Measurements from ENCODE around the gene CTAGE6.
"Not testable (repeated sequence)": the region's sequence is repeated elsewhere in the genome, so short reads cannot be mapped to it uniquely, and the experiment has no call there.

Gene CTAGE6

GRCh38 chr7:143735962-143736361 is 21.5 kb downstream of the CTAGE6 start:
- H3K36me3 Mint-ChIP-seq, result no peaks in the 10 kb centered on the region
- H3K4me3 Mint-ChIP-seq, result no peak overlapping the region
- H3K4me1 Mint-ChIP-seq, result peaks cover 5% of the 10 kb centered on the region
- ATAC-seq, result no peak
- no peaks in the 10 kb centered on the region for H3K27me3 Mint-ChIP-seq
- no peaks in the 10 kb centered on the region for H3K9me3 Mint-ChIP-seq
- H3K27ac Mint-ChIP-seq, result no peak overlapping the region

- Mint-ChIP-seq H3K9me3 (no peaks in the 10 kb centered on the region), H3K27me3 (no peaks in the 10 kb centered on the region), H3K4me1 (peaks cover 5% of the 10 kb centered on the region), H3K4me3 (no peak overlapping the region), H3K36me3 (peaks cover 12% of the 10 kb centered on the region), H3K27ac (no peak overlapping the region)
- no peak for ATAC-seq
Measured at GRCh38 chr7:143733876-143734275, 23.6 kb downstream of the CTAGE6 start.

- Mint-ChIP-seq H3K27me3 (no peaks in the 10 kb centered on the region), H3K9me3 (no peaks in the 10 kb centered on the region), H3K27ac (no peak overlapping the region), H3K4me3 (no peak overlapping the region), H3K36me3 (peaks cover 12% of the 10 kb centered on the region), H3K4me1 (no peaks in the 10 kb centered on the region)
- no peak for ATAC-seq
Measured at GRCh38 chr7:143728333-143728862, 29.1 kb downstream of the CTAGE6 start.

GRCh38 chr7:143727561-143727960 is 29.9 kb downstream of the CTAGE6 start:
- not testable (repeated sequence) for H3K27me3 Mint-ChIP-seq, H3K4me1 Mint-ChIP-seq, H3K9me3 Mint-ChIP-seq, H3K27ac Mint-ChIP-seq, H3K4me3 Mint-ChIP-seq
- ATAC-seq, result peak; percentile 51
- peaks cover 12% of the 10 kb centered on the region for H3K36me3 Mint-ChIP-seq

- not testable (repeated sequence) for H3K4me1 Mint-ChIP-seq
Measured at GRCh38 chr7:143726143-143726542, 31.4 kb downstream of the CTAGE6 start.

GRCh38 chr7:143720335-143720734 is 37.2 kb downstream of the CTAGE6 start:
- not testable (repeated sequence) for H3K27ac Mint-ChIP-seq, H3K9me3 Mint-ChIP-seq, H3K27me3 Mint-ChIP-seq, H3K36me3 Mint-ChIP-seq, H3K4me3 Mint-ChIP-seq, ATAC-seq, H3K4me1 Mint-ChIP-seq

More at GRCh38 chr7:143726143-143726542, 31.4 kb downstream of the CTAGE6 start:
- peaks cover 12% of the 10 kb centered on the region for H3K36me3 Mint-ChIP-seq
- not testable (repeated sequence) for H3K27ac Mint-ChIP-seq, H3K9me3 Mint-ChIP-seq, H3K4me3 Mint-ChIP-seq, H3K27me3 Mint-ChIP-seq, ATAC-seq

- H3K4me1 Mint-ChIP-seq, H3K27me3 Mint-ChIP-seq, H3K4me3 Mint-ChIP-seq, H3K27ac Mint-ChIP-seq, ATAC-seq, H3K9me3 Mint-ChIP-seq, H3K36me3 Mint-ChIP-seq: not testable (repeated sequence)
Measured at GRCh38 chr7:143715543-143716193, 41.8 kb downstream of the CTAGE6 start.

GRCh38 chr7:143714581-143715454 is 42.7 kb downstream of the CTAGE6 start:
- not testable (repeated sequence) for H3K4me3 Mint-ChIP-seq, H3K4me1 Mint-ChIP-seq, H3K27me3 Mint-ChIP-seq, H3K36me3 Mint-ChIP-seq, H3K9me3 Mint-ChIP-seq, H3K27ac Mint-ChIP-seq, ATAC-seq

- H3K36me3 Mint-ChIP-seq, H3K27ac Mint-ChIP-seq, H3K4me1 Mint-ChIP-seq, H3K27me3 Mint-ChIP-seq, H3K9me3 Mint-ChIP-seq, ATAC-seq, H3K4me3 Mint-ChIP-seq: not testable (repeated sequence)
Measured at GRCh38 chr7:143712381-143712780, 45.1 kb downstream of the CTAGE6 start.

GRCh38 chr7:143711727-143712324 is 45.7 kb downstream of the CTAGE6 start:
- H3K27me3 Mint-ChIP-seq, H3K4me1 Mint-ChIP-seq, H3K27ac Mint-ChIP-seq, H3K9me3 Mint-ChIP-seq, H3K36me3 Mint-ChIP-seq, ATAC-seq, H3K4me3 Mint-ChIP-seq: not testable (repeated sequence)

GRCh38 chr7:143709895-143710294 is 47.6 kb downstream of the CTAGE6 start:
- not testable (repeated sequence) for H3K9me3 Mint-ChIP-seq, H3K27ac Mint-ChIP-seq, ATAC-seq, H3K4me1 Mint-ChIP-seq, H3K4me3 Mint-ChIP-seq, H3K27me3 Mint-ChIP-seq, H3K36me3 Mint-ChIP-seq

Measured in stimulated activated memory B cell treated with anti-CD40 and anti-IgM and Interleukin-4, amounts not matched to agents 10 μg/mL and 1 μg/mL and 100 μg/mL, for 72 hours (primary cell).